Calu3 (cell line): ENCODE results near the gene ELOVL4. TPM values are rescaled to one million over a fixed set of nuclear protein-coding genes. Genes with fewer than 3 reads are reported as not detected.

Source experiments
- BruUV-seq: library from RNA; stranded (reverse); fragments of 400-500 nt; replicated peaks from 2 replicates; lab custom pipeline; 2021; lab: Mats Ljungman, UMichigan
- CTCF ChIA-PET: fragments of 300-600 bp; sonication (Branson Sonifier 250); formaldehyde crosslinking; loops from one replicate; lab custom pipeline; 2022; ENCODE audit warnings: antibody characterized with exemption; lab: Charles Lee
- DNase-seq: peaks from one replicate; pipeline ENCODE4 v3.0.0; 2022
- H3K27ac Mint-ChIP-seq: one replicate; pipeline ENCODE4 v1.8.0; 2022; ENCODE audit warnings: mixed read lengths; ENCODE audit not compliant: unreplicated experiment
- H3K27me3 Mint-ChIP-seq: one replicate; pipeline ENCODE4 v1.8.0; 2022; ENCODE audit warnings: mixed read lengths; ENCODE audit not compliant: unreplicated experiment
- H3K36me3 Mint-ChIP-seq: one replicate; pipeline ENCODE4 v1.8.0; 2022; ENCODE audit warnings: mild to moderate bottlenecking, moderate library complexity, mixed read lengths; ENCODE audit not compliant: insufficient read depth, unreplicated experiment
- H3K4me1 Mint-ChIP-seq: one replicate; pipeline ENCODE4 v1.8.0; 2022; ENCODE audit warnings: mild to moderate bottlenecking, low read depth, mixed read lengths; ENCODE audit not compliant: unreplicated experiment
- H3K4me3 Mint-ChIP-seq: one replicate; pipeline ENCODE4 v1.8.0; 2022; ENCODE audit warnings: mild to moderate bottlenecking, low read depth, moderate library complexity, mixed read lengths; ENCODE audit not compliant: unreplicated experiment
- H3K9me3 Mint-ChIP-seq: one replicate; pipeline ENCODE4 v1.8.0; 2022; ENCODE audit warnings: low read depth, mixed read lengths; ENCODE audit not compliant: unreplicated experiment
- CTCF ChIP-seq: fragments of 200-600 bp; IDR thresholded peaks from one replicate; pipeline ENCODE4 v1.8.0; 2022; ENCODE audit warnings: antibody characterized with exemption; ENCODE audit not compliant: unreplicated experiment
- intact Hi-C: fragments of 100-400 bp; cut with micrococcal nuclease; formaldehyde crosslinking; loops from one replicate; pipeline ENCODE4 v1.10.0; 2022; ENCODE audit not compliant: unreplicated experiment
- total RNA-seq: library from RNA; stranded (reverse); gene quantifications from 2 replicates; pipeline ENCODE4 v1.2.3, GENCODE V29; 2022

ELOVL4 gene
- total RNA-seq, 1 experiment from 2014 or later: 1.6 TPM

GRCh38 chr6:79928478-79928998 lies 18.8 kb downstream of the ELOVL4 start:
- no peak for DNase-seq
- intact Hi-C loops: no loop called here
- H3K9me3 Mint-ChIP-seq: no peaks in the 10 kb centered on the region
- CTCF ChIA-PET: interaction anchor here (0.6 kb wide), 2 partner anchors 233 to 1515 kb away, joined by 3 to 11 read pairs; no protein-coding TSS in a partner anchor
- H3K4me1 Mint-ChIP-seq: no peaks in the 10 kb centered on the region
- H3K36me3 Mint-ChIP-seq: no peaks in the 10 kb centered on the region
- no TSS peak for BruUV-seq
- peaks cover 15% of the 10 kb centered on the region for H3K27me3 Mint-ChIP-seq
- no peak overlapping the region for H3K4me3 Mint-ChIP-seq
- no peak for TF ChIP-seq CTCF
- H3K27ac Mint-ChIP-seq: no peak overlapping the region

GRCh38 chr6:79927758-79928157 lies 19.6 kb downstream of the ELOVL4 start:
- peaks cover 7% of the 10 kb centered on the region for H3K27me3 Mint-ChIP-seq
- no peak for TF ChIP-seq CTCF
- no peak for DNase-seq
- no peak overlapping the region for H3K4me3 Mint-ChIP-seq
- CTCF ChIA-PET: no interaction called here
- intact Hi-C loops: no loop called here
- no TSS peak for BruUV-seq
- H3K9me3 Mint-ChIP-seq: no peaks in the 10 kb centered on the region
- H3K27ac Mint-ChIP-seq: no peak overlapping the region
- no peaks in the 10 kb centered on the region for H3K36me3 Mint-ChIP-seq
- no peaks in the 10 kb centered on the region for H3K4me1 Mint-ChIP-seq

GRCh38 chr6:79923270-79923669 lies 24.1 kb downstream of the ELOVL4 start:
- TF ChIP-seq CTCF: no peak
- CTCF ChIA-PET: no interaction called here
- intact Hi-C loops: no loop called here
- Mint-ChIP-seq H3K27me3 (no peaks in the 10 kb centered on the region), H3K27ac (no peak overlapping the region), H3K9me3 (no peaks in the 10 kb centered on the region), H3K4me1 (no peaks in the 10 kb centered on the region), H3K4me3 (no peak overlapping the region), H3K36me3 (no peaks in the 10 kb centered on the region)
- no peak for DNase-seq
- BruUV-seq: no TSS peak

- no peak for TF ChIP-seq CTCF
- Mint-ChIP-seq H3K4me3 (no peak overlapping the region), H3K27me3 (no peaks in the 10 kb centered on the region), H3K27ac (no peak overlapping the region), H3K9me3 (no peaks in the 10 kb centered on the region), H3K4me1 (no peaks in the 10 kb centered on the region), H3K36me3 (no peaks in the 10 kb centered on the region)
- CTCF ChIA-PET: no interaction called here
- intact Hi-C loops: no loop called here
- BruUV-seq: no TSS peak
- no peak for DNase-seq
These were observed 25.3 kb downstream of the ELOVL4 start for GRCh38 chr6:79922018-79922417.
